NCI-H2196 treated with DMSO at 0.1 percent for 48 hours (cell line): ENCODE results near the gene TOM1L2.
"Not testable (repeated sequence)": the region's sequence is repeated elsewhere in the genome, so short reads cannot be mapped to it uniquely, and the experiment has no call there.

Experiments used
- DNase-seq: peaks from one replicate; lab custom pipeline; 2025; ENCODE audit not compliant: unreplicated experiment; lab: John Stamatoyannopoulos, UW

Gene TOM1L2

GRCh38 chr17:17944743-17945142 lies 27.5 kb downstream of the TOM1L2 start:
- DNase-seq: no peak

- DNase-seq: no peak
Observed at GRCh38 chr17:17944242-17944641, 28.0 kb downstream of the TOM1L2 start.

GRCh38 chr17:17943281-17943984 lies 28.8 kb downstream of the TOM1L2 start:
- DNase-seq: no peak

- no peak for DNase-seq
Observed at GRCh38 chr17:17942846-17943245, 29.4 kb downstream of the TOM1L2 start.

- DNase-seq: no peak
Observed at GRCh38 chr17:17941015-17941414, 31.2 kb downstream of the TOM1L2 start.

- no peak for DNase-seq
Observed at GRCh38 chr17:17940441-17940911, 31.7 kb downstream of the TOM1L2 start.

GRCh38 chr17:17939941-17940340 lies 32.3 kb downstream of the TOM1L2 start:
- not testable (repeated sequence) for DNase-seq

- no peak for DNase-seq
Observed at GRCh38 chr17:17938388-17939107, 33.7 kb downstream of the TOM1L2 start.

- no peak for DNase-seq
Observed at GRCh38 chr17:17937958-17938357, 34.2 kb downstream of the TOM1L2 start.

- DNase-seq: no peak
Observed at GRCh38 chr17:17937201-17937853, 34.9 kb downstream of the TOM1L2 start.

GRCh38 chr17:17935321-17936271 lies 36.6 kb downstream of the TOM1L2 start:
- no peak for DNase-seq

- no peak for DNase-seq
Observed at GRCh38 chr17:17934806-17935205, 37.4 kb downstream of the TOM1L2 start.

GRCh38 chr17:17934214-17934613 lies 38.0 kb downstream of the TOM1L2 start:
- no peak for DNase-seq

- DNase-seq: no peak
Observed at GRCh38 chr17:17933775-17934174, 38.4 kb downstream of the TOM1L2 start.

GRCh38 chr17:17931159-17931558 lies 41.0 kb downstream of the TOM1L2 start:
- no peak for DNase-seq

- DNase-seq: no peak
Observed at GRCh38 chr17:17930674-17931073, 41.5 kb downstream of the TOM1L2 start.

- no peak for DNase-seq
Observed at GRCh38 chr17:17929655-17930380, 42.4 kb downstream of the TOM1L2 start.

- DNase-seq: no peak
Observed at GRCh38 chr17:17928398-17929287, 43.6 kb downstream of the TOM1L2 start.

- DNase-seq: no peak
Observed at GRCh38 chr17:17926840-17927449, 45.3 kb downstream of the TOM1L2 start.
